Measurements from ENCODE around the gene FRAS1.

DNA sequence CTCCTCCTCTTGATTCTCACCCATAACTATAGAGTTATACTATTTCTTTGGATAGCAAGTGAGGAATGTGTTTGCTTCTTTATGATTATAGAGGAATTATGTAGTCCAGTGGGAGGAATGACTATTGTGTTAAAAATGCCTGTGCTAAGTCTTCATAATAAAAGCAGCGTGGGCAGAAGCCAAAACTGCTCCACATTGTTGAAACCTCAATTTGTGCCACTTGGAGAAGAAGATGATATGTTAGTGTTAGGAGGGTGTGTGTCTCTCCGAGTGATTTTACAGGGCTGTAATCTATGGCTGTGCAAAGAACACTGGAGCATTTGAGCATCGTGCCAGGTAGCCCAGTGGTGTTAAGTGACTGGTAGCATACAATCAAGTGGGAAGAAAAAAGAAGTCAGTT lies 74.3 kb downstream of the FRAS1 start:
- TF ChIP-seq, protein P1, sequence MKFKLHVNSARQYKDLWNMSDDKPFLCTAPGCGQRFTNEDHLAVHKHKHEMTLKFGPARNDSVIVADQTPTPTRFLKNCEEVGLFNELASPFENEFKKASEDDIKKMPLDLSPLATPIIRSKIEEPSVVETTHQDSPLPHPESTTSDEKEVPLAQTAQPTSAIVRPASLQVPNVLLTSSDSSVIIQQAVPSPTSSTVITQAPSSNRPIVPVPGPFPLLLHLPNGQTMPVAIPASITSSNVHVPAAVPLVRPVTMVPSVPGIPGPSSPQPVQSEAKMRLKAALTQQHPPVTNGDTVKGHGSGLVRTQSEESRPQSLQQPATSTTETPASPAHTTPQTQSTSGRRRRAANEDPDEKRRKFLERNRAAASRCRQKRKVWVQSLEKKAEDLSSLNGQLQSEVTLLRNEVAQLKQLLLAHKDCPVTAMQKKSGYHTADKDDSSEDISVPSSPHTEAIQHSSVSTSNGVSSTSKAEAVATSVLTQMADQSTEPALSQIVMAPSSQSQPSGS (CRISPR knock-in tag; IDR thresholded peaks at IDR 0.05; ENCODE audit: borderline replicate concordance, low read depth): no peak
- TF ChIP-seq, protein P2, sequence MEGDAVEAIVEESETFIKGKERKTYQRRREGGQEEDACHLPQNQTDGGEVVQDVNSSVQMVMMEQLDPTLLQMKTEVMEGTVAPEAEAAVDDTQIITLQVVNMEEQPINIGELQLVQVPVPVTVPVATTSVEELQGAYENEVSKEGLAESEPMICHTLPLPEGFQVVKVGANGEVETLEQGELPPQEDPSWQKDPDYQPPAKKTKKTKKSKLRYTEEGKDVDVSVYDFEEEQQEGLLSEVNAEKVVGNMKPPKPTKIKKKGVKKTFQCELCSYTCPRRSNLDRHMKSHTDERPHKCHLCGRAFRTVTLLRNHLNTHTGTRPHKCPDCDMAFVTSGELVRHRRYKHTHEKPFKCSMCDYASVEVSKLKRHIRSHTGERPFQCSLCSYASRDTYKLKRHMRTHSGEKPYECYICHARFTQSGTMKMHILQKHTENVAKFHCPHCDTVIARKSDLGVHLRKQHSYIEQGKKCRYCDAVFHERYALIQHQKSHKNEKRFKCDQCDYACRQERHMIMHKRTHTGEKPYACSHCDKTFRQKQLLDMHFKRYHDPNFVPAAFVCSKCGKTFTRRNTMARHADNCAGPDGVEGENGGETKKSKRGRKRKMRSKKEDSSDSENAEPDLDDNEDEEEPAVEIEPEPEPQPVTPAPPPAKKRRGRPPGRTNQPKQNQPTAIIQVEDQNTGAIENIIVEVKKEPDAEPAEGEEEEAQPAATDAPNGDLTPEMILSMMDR (IDR thresholded peaks at IDR 0.05): no peak
- TF ChIP-seq, protein P3, sequence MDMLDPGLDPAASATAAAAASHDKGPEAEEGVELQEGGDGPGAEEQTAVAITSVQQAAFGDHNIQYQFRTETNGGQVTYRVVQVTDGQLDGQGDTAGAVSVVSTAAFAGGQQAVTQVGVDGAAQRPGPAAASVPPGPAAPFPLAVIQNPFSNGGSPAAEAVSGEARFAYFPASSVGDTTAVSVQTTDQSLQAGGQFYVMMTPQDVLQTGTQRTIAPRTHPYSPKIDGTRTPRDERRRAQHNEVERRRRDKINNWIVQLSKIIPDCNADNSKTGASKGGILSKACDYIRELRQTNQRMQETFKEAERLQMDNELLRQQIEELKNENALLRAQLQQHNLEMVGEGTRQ (CRISPR knock-in tag; IDR thresholded peaks at IDR 0.05): no peak
- TF ChIP-seq JUN (CRISPR knock-in tag; IDR thresholded peaks at IDR 0.05) (no peak), CBFB (CRISPR knock-in tag; IDR thresholded peaks at IDR 0.05; ENCODE audit: low read depth) (no peak), FOXK1 (CRISPR knock-in tag; IDR thresholded peaks at IDR 0.05) (no peak), GTF2I (CRISPR knock-in tag; conservative IDR thresholded peaks at IDR 0.05) (no peak), FOXJ3 (CRISPR knock-in tag; IDR thresholded peaks at IDR 0.05; ENCODE audit: borderline replicate concordance) (no peak), RELA (CRISPR knock-in tag; IDR thresholded peaks at IDR 0.05; ENCODE audit: borderline replicate concordance) (no peak)
- TF ChIP-seq, protein P4, sequence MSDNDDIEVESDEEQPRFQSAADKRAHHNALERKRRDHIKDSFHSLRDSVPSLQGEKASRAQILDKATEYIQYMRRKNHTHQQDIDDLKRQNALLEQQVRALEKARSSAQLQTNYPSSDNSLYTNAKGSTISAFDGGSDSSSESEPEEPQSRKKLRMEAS (CRISPR knock-in tag; IDR thresholded peaks at IDR 0.05): no peak
- TF ChIP-seq, protein P5, sequence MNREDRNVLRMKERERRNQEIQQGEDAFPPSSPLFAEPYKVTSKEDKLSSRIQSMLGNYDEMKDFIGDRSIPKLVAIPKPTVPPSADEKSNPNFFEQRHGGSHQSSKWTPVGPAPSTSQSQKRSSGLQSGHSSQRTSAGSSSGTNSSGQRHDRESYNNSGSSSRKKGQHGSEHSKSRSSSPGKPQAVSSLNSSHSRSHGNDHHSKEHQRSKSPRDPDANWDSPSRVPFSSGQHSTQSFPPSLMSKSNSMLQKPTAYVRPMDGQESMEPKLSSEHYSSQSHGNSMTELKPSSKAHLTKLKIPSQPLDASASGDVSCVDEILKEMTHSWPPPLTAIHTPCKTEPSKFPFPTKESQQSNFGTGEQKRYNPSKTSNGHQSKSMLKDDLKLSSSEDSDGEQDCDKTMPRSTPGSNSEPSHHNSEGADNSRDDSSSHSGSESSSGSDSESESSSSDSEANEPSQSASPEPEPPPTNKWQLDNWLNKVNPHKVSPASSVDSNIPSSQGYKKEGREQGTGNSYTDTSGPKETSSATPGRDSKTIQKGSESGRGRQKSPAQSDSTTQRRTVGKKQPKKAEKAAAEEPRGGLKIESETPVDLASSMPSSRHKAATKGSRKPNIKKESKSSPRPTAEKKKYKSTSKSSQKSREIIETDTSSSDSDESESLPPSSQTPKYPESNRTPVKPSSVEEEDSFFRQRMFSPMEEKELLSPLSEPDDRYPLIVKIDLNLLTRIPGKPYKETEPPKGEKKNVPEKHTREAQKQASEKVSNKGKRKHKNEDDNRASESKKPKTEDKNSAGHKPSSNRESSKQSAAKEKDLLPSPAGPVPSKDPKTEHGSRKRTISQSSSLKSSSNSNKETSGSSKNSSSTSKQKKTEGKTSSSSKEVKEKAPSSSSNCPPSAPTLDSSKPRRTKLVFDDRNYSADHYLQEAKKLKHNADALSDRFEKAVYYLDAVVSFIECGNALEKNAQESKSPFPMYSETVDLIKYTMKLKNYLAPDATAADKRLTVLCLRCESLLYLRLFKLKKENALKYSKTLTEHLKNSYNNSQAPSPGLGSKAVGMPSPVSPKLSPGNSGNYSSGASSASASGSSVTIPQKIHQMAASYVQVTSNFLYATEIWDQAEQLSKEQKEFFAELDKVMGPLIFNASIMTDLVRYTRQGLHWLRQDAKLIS (CRISPR knock-in tag; IDR thresholded peaks at IDR 0.05; ENCODE audit: borderline replicate concordance): no peak

Data from WTC11 (cell line).